ENCODE data around the gene CRIM1.

The CRIM1 gene

DNA sequence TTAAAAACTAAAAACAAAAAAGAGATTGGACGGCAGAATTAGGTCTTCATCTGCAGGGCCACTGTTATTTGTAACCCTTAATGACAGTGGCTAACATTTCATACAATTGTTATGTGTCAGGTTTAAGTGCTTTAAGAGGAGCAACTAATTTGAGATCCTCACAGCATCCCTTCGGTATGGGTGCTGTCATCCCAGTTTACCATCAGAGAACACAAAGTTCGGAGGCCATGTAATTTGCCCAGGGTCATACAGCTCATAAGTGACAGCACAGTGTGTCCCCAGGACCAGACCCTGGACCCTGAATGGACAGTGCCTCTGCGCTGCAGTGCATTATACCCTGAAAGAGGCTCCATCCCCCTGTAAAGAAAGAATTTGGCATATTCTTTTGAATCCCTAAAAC is 127.7 kb downstream of the CRIM1 start:
- DNase-seq, result no peak

- DNase-seq, result no peak
Observed at GRCh38 chr2:36484454-36484853, 128.9 kb downstream of the CRIM1 start.

DNA sequence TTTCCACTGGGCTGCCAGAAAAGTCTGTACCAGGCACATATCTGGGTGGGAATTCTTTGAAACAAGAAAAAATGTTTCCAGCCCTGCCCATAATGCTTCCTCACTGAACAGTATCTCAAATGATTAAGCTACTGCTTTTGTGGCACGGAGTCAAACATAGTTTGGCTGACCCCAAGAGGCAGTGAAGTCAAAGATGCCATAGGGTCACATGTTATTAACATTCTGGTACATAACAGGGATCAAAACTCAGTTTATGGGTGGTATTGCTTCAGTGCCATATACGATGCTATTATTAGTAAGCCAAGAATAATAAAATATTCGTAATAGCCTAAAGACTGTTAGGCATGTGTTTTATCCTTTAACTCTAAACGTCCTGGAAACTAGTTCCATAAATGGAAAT is 129.9 kb downstream of the CRIM1 start:
- no peak for DNase-seq

DNA sequence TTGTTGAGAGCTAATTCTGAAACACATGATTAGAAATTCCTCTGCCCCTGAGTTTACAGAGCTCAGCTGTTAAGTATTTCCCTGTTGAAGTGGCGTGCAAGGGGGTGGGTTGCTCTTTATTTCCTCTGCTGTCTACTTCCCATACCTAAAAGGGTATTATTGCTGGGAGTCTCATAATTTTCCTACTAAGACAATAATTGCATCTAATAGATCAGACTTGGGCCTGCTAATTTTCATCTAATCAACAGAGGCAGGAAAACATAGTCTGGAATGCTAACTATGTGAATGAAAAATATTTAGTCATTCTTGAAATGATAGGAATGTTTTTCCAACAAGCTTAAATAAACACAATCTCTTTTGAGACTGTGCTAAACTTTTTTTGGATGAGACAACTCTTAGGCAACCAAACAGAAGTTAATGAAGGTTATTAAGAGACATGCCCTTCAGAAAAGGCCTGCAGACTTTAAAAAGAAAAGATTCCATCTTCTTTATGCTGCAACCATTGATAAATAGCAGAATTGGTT is 131.0 kb downstream of the CRIM1 start:
- DNase-seq, result no peak

GRCh38 chr2:36487947-36488346 is 132.4 kb downstream of the CRIM1 start:
- DNase-seq, result no peak

DNA sequence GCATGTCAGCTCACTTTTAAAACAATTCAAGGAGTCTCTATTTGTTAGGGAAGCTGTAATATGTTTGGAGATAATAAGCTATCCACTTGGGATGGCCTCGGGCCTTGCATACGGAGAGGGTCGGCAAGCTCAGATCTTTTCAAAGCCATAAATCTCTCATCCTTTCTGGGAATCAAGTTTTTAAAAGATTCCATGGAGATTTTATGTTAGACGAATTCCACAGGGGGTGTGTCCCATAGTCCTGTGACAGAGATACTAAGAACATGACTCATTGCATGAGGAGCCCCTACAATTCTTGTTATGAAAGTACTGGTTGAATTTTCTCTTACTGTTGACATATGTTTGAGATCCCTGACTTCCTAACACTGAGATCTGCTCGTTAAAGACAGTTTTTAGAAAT is 133.7 kb downstream of the CRIM1 start:
- no peak for DNase-seq

DNA sequence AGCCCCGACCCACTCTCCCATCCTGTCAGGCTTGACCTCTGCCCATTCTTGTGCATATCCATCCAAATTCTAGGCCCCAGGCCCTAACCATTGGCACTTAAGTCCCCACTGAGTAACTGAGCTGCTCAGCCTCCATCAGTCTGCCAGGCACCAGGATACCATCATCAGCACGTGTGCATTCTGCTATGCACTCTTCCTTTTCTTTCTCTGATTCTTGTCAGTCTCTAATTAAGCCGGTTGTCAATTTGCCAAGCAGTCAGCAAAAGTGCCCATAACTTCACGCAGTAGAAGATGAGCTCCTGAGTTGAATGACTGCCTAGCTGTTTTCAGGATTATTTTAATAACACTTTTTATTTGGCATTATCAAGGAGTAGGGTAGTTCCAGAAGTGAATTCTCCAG is 135.2 kb downstream of the CRIM1 start:
- no peak for DNase-seq

DNA sequence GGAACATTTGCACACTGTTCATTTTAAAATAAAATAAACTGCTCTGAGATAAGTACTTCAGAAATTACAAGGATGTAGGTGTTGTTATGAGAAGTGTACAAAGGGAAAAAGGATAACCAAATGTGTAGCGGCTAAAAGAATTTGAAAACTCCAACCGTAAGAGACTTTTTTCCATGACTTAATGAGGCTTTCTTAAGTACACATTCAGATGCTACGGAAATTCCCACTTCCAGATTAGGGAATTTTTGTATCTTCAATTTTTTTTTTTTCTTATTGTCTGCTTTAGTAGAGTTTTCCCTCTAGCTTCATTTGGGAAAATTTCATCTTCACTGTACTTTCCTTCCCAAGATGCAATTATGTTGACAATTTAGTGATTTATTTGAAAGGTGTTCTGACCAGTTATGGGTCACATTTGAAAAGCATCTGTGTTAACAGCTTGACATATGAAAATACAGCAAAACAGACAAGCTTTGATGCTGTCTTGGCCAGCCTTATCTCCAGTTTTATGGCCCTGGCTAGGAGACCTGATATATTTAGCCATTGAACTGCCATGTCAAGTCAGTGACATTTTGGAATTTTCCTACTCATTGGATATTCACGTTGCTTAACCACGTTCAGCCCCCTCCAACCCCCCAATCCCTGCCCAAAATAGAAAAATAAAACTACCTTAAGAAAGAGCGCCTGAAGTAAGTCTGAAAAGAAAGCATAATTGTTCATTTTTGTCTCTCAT is 136.8 kb downstream of the CRIM1 start:
- DNase-seq, result no peak

DNA sequence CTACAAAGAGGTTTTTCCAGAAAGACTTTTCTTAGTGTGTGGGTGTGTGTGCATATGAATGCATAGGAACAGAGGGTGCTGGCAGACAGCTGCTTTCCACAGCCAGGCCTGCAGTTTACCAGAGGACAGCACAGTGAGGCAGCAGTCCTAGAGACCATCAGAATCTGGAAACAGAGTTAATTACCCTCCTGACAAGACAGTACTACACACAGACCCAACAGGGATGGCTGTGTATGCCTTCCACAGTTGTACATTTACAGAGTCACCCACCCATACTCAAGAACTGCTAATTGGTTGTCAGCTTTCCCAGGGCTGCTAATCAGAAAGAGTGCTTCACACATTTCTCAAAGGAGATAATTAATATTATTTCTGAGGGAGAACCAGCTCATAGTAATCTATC is 137.7 kb downstream of the CRIM1 start:
- no peak for DNase-seq

GRCh38 chr2:36497570-36498163 is 142.1 kb downstream of the CRIM1 start:
- no peak for DNase-seq

DNA sequence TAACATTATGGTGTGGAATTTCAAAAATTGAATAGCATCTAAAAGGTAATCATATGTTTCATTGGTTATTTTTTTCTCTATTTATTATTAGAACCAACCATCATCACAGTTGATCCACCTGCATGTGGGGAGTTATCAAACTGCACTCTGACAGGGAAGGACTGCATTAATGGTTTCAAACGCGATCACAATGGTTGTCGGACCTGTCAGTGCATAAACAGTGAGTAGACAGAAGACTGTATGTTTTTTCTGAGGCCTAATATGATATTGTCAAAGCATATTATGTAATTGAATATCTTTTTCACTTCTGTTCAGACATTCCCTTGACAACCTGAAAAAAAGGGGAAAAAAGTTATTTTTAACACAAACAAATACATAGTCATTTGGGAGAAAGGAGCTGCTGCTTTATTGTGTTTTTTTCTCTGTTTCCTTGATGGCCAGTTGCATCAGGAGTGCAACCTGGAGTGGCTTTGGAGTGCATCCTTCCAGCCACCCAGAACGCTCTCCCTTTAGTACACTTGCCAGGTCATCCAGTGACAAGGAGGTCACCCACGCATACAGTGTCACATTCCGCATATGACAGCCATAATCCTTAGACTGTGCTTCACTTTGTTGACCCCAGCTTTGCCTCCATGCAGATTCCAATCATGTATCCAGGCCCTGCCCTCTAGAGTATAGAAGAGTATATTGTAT is 143.7 kb downstream of the CRIM1 start:
- no peak for DNase-seq

DNA sequence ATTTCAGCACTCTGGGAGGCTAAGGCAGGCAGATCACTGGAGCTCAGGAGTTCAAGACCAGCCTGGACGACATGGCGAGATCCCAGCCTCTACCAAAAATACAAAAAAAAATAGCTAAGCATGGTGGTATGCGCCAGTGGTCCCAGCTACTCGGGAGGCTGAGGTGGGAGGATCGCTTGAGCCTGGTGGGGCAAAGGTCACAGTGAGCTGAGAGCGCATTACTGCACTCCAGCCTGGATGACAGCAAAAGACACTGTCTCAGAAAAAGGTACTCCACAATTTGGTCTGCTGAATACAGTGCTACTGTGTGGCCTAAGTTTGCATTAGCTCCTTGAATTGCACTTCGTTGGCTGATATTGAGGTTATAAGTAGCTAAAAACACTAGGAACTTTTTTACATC is 144.5 kb downstream of the CRIM1 start:
- no peak for DNase-seq

DNA sequence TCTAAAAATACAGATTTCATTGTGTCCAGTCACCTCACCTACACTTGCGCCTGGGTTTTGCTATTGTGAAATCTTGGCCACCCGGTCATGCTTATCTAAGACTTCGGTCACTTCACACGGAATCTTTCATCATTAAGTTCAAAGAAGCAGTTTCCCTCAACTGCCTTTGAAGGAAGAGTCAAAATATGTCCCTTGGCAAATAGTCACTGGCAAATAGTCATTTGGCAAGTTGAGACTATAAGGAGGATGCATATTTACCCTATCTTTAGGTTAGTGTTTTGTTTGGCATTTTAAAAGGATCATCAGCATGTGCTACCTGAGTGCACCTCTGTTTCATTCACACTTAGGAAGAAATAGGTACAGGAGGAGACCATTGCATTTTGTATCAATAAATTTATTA is 146.5 kb downstream of the CRIM1 start:
- DNase-seq, result no peak

- DNase-seq, result peak; percentile 15
Observed at GRCh38 chr2:36507408-36507812, 151.8 kb downstream of the CRIM1 start.

- no peak for DNase-seq
Observed at GRCh38 chr2:36509075-36509474, 153.5 kb downstream of the CRIM1 start.

DNA sequence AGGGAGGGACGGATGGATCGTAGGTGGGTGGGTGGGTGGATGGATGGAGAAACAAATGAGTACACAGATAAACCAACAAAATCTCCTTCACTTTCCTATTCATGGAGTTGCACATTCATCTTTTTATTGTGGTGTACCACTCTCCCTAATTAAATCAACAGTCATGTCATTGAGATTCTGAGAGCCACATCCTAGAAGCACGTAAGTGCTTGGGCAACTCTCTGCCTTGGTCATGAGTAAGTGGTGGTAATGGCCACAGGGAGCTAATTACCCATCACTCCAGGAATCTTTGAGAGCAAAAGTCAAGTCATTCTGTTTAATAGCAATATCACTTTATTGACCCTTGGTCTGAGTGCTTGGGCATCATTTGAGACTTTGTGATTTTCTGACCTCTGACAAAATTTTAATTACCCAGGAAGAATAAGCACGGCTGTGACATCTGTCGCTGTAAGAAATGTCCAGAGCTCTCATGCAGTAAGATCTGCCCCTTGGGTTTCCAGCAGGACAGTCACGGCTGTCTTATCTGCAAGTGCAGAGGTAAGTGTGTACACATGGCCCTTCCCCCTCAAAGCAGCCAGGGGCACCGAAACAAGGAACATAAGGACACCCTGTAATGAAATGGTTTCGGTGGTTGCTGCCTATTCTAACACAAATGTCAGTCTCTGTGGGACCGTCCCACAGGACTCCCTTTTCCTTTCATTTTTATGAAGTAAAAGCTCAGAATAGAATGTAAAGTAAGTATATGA is 156.5 kb downstream of the CRIM1 start:
- no peak for DNase-seq

DNA sequence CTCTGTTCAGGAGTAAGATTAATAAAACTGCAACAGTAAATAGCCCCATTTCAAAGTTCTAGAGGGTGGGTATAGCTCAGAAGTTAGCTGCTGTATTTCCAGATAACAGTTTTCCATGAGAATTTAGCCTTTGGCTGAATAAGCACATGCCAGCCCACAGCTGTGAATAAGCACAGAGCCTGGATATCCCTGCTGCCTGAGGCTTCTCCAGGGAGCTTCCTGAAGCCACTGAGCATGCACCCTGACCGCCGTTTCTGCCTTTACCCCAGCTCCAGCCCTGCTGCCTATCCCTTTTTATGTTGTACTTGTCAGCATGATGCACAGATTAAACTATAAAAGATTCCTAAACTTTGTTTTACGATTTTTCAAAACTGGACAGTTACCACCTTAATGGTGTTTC is 157.1 kb downstream of the CRIM1 start:
- no peak for DNase-seq

GRCh38 chr2:36513661-36514060 is 158.1 kb downstream of the CRIM1 start:
- DNase-seq, result no peak

- DNase-seq, result no peak
Observed at GRCh38 chr2:36515538-36515937, 160.0 kb downstream of the CRIM1 start.

DNA sequence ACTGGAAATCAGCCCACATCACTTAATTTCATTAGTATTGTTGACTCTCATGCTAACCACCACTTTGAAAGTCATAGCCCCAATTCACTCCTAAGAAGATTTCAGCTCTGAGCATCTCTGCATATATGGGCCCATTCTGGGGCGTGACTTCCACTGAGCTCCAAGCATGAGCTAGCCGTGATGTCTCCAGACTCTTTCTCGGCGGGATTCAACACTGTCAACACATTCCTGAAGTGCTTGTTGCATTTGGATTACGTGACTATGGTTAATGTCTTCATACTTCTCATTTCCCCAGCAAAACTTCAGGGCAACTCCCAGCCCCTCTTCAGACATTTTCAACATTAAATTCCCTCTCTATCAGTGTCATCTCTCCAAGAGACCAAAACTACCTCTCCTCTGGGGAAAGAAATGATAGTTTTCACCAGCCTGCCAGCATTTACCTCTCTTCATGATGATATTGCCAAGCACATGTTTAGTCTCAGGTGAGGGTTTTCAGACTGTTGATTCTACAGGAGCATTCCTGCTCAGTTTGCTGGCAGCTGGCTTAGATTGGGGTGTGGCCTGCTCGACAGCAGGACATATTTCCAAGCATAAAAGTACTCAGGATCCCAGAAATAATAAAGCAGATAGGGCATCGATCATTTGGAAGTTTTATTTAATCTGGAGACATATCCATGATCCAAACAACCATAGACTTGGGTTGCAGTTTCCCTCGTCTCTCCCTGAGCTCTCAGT is 160.7 kb downstream of the CRIM1 start:
- no peak for DNase-seq

- no peak for DNase-seq
Observed at GRCh38 chr2:36520431-36520830, 164.9 kb downstream of the CRIM1 start.

- DNase-seq, result no peak
Observed at GRCh38 chr2:36523153-36523552, 167.6 kb downstream of the CRIM1 start.

DNA sequence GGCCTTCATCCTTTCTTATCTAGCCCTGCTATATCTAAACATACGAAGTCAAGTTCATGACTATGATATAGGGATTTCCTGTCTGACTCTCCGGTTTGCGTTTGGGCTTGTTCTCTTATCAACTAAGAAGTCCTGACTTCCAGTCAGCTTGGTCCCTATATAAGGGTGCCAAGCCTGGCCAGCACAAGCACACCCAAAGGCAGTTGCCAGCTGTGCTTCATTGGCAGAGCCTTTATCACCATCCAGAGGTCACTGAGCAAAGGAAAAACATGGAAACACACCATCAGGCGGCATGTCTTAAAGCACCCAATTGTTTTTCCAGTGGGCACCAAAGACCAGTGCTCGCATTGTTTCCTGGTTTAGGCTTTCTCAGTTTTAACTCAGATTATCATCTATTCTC is 169.7 kb downstream of the CRIM1 start:
- DNase-seq, result no peak
